AG09309 (cell line): ENCODE measurements around the gene POLD1.

Experiments
- DNase-seq: peaks from one replicate; pipeline ENCODE4 v3.0.0-alpha.2; 2010; ENCODE audit warnings: low read depth
- H3K4me3 ChIP-seq: 2 replicates; pipeline ENCODE4 v1.5.1; 2011; ENCODE audit warnings: mild to moderate bottlenecking, low read depth, low read length, moderate library complexity; ENCODE audit not compliant: control insufficient read depth
- TF ChIP-seq, protein P1 (sequence below): IDR thresholded peaks from 2 replicates; pipeline ENCODE4 v1.5.1; 2011; ENCODE audit warnings: mild to moderate bottlenecking, low read depth, low read length, inconsistent platforms; ENCODE audit not compliant: insufficient read depth, control insufficient read depth; ENCODE audit errors: missing control alignments

The POLD1 gene

DNA sequence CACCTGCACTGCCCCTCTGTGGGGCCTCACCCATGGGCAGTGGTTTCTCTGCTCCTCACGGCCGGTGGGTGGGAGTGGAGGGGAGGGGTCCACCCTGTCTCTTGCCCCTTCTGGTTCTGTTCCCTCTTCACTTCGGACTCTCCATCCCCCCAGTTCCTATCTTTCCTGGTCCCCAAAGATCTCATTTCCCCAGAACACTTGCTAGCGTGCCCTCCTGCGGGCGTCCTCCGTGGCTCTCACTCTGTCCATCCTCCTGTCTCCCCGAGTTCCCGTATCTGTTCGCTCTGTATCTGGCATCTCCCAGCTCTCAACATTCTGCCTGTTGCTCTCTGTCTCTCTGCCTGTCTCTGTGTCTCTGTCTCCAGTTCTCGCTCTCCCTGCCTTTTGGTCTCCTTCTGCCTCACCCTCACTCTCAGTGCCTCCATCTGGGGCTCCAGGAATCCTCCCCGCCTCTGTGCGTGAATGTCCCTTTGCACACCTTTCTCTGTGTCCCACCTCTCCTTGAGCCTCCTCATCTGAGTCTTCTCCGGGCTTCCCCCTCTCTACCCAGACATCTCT is 35.0 kb downstream of the POLD1 start:
- no peak for DNase-seq
- H3K4me3 ChIP-seq = no peak overlapping the region
- TF ChIP-seq, protein P1, sequence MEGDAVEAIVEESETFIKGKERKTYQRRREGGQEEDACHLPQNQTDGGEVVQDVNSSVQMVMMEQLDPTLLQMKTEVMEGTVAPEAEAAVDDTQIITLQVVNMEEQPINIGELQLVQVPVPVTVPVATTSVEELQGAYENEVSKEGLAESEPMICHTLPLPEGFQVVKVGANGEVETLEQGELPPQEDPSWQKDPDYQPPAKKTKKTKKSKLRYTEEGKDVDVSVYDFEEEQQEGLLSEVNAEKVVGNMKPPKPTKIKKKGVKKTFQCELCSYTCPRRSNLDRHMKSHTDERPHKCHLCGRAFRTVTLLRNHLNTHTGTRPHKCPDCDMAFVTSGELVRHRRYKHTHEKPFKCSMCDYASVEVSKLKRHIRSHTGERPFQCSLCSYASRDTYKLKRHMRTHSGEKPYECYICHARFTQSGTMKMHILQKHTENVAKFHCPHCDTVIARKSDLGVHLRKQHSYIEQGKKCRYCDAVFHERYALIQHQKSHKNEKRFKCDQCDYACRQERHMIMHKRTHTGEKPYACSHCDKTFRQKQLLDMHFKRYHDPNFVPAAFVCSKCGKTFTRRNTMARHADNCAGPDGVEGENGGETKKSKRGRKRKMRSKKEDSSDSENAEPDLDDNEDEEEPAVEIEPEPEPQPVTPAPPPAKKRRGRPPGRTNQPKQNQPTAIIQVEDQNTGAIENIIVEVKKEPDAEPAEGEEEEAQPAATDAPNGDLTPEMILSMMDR = no peak

DNA sequence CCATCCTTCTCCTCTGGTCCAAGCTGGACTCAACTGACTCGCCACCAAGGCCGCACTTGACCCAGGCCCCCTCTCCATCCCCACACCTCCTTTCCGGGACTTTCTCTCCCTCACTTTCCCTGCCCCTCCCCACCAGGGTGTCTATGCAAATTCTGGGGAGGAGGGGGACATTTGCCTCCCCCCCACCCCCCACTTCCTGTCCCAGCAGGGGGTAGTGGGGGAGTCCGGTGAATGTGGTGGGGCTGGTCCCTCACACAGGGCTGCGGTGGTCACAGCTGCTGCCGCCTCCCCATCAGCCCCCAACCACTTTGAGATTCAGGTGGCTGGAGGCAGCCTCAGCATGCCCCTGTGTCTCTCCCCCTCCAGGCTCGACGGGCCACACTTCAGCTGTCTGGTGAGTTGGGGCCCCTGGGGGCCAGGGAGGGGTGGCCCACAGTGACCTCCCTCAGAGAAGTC is 35.5 kb downstream of the POLD1 start:
- TF ChIP-seq, protein P1 = no peak
- H3K4me3 ChIP-seq = no peak overlapping the region
- DNase-seq = no peak

DNA sequence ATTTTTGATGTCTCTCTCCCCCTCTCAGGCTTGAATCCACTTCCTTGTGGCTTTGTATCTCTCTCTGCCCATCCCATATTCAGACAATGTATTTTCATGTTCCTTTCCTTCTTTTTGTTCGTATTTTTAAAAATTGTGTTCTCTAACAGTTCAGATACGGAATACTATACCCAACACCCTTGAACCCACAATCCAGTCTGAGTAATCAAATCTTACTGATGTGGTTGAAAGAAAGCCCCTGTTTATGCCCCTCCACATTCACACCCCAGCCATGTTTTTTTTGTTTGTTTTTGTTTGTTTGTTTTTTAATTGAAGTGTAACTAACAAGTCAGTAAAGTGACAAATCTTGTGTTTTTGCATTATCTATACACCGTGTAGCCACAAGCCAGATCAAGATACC is 36.0 kb downstream of the POLD1 start:
- no peak overlapping the region for H3K4me3 ChIP-seq
- TF ChIP-seq, protein P1 = no peak

DNA sequence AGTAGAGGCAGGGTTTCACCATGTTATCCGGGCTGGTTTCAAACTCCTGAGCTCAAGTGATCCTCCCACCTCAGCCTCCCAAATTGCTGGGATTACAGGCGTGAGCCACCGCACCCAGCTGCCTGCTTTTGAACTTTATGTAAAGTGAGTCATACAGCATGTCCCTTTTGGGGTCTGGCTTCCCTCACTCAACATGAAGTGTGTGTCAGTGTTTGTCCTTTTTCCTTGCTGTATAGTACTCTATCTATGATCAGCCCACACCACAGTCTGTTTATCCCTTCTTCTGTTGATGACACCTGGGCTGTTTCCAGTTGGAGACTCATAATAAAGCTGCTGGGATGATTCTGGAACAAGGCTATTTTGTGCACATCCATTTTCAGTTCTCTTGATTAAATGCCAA is 36.7 kb downstream of the POLD1 start:
- TF ChIP-seq, protein P1 = no peak
- H3K4me3 ChIP-seq = no peak overlapping the region
- no peak for DNase-seq

More for the DNA sequence above, 36.0 kb downstream of the POLD1 start:
- DNase-seq = no peak

DNA sequence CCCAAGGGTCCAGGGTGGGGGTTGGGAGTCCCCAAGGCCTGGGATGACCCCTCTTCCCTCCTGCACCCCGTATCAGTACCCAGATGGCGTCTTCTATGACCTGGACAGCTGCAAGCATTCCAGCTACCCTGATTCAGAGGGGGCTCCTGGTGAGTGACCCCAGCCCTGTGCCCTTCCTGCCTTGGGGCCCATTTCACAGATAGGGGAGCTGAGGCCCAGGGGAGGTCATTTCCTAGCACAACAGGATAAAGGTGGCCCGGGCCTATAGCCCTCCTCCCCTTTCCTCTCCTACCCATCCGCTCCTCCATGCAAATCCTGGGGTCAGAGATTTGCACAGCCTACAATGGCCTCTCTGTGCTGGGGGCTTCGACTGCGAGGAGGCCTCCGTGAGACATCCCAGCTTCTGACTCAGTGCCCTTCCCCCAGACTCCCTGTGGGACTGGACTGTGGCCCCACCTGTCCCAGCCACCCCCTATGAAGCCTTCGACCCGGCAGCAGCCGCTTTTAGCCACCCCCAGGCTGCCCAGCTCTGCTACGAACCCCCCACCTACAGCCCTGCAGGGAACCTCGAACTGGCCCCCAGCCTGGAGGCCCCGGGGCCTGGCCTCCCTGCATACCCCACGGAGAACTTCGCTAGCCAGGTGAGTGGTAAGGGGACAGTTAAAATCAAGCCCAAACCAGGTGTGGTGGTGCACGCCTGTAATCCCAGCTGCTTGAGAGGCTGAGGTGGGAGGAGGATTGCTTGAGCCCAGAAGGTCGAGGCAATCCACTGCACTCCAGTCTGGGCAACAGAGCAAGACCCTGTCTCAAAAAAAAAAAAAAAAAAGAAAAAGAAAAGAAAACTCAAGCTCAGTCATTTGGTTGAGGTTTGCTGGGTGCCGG is 38.5 kb downstream of the POLD1 start:
- TF ChIP-seq, protein P1 = no peak
- DNase-seq = no peak
- no peak overlapping the region for H3K4me3 ChIP-seq

DNA sequence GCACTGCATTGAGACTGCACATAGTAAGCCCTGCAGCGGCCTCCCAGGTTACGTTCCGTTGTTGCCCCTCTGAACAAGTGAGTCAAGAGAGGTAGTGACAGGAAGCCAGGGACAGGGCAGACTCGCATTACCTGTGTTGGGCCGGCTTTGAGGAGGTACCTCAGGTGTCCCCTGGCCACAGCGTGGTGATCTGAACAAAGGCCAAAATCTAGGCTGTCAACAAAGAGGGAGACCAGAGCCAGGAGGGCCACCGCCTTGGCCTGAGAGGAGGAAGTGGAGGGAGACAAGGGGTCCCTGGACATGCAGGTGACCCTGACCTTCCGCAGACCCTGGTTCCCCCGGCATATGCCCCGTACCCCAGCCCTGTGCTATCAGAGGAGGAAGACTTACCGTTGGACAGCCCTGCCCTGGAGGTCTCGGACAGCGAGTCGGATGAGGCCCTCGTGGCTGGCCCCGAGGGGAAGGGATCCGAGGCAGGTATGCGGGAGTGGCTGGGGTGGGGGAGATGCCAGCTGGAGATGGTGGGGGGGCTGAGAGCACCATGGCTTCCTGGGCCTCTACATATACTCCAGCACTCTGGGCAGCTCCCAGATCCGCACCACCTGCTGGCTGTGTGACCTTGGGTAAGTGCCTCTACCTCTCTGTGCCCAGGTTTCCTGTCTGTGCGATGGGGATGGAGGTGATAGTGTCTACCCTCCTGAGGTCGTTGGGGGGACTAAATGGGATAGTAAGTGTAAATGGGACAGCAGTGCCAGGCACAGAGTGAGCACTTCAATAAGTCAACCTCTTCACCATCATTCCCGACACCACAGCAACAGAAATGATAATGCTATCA is 39.3 kb downstream of the POLD1 start:
- no peak overlapping the region for H3K4me3 ChIP-seq
- TF ChIP-seq, protein P1 = no peak

More for the DNA sequence above, 39.3 kb downstream of the POLD1 start:
- DNase-seq = no peak
